GM12864 (cell line): ENCODE measurements around the gene C18orf63.

Experiments used
- DNase-seq: peaks from one replicate; pipeline ENCODE4 v3.0.0-alpha.2; 2011; ENCODE audit warnings: low read depth
- H3K4me3 ChIP-seq: 2 replicates; pipeline ENCODE4 v1.5.1; 2011; ENCODE audit warnings: mild to moderate bottlenecking, low read depth, low read length, control low read depth
- CTCF ChIP-seq: IDR thresholded peaks from 2 replicates; pipeline ENCODE4 v1.5.1; 2011; ENCODE audit warnings: low read depth, mild to moderate bottlenecking, moderate library complexity, low read length, control low read depth, inconsistent platforms; ENCODE audit errors: missing control alignments

Gene C18orf63

GRCh38 chr18:74389991-74390390 is 74.4 kb downstream of the C18orf63 start:
- no peak overlapping the region for H3K4me3 ChIP-seq
- TF ChIP-seq CTCF = no peak
- DNase-seq = no peak

GRCh38 chr18:74390900-74391299 is 75.3 kb downstream of the C18orf63 start:
- H3K4me3 ChIP-seq = no peak overlapping the region
- TF ChIP-seq CTCF = no peak
- no peak for DNase-seq

DNA sequence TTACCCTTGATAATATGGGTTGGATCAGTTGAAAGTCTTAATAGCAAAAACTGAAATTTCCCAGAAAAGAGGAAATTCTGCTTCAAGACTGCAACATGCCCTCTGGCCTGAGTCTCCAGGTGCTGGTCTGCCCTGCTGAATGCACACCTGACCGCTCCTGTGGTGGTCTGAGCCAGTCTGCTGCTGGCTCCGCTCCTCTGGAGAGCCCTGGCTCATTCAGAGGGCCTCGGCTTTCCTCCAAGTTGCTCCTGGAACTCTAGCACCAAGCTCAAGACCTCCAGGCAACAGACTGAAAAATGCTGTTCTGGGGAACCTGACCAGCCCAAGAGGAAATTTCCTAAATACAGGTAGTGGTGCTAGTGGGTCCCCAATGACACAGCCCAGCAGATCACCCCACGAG is 76.7 kb downstream of the C18orf63 start:
- no peak for TF ChIP-seq CTCF
- no peak overlapping the region for H3K4me3 ChIP-seq
- DNase-seq = no peak

GRCh38 chr18:74395006-74395405 is 79.4 kb downstream of the C18orf63 start:
- DNase-seq = no peak
- TF ChIP-seq CTCF = no peak
- no peak overlapping the region for H3K4me3 ChIP-seq

GRCh38 chr18:74395648-74396154 is 80.1 kb downstream of the C18orf63 start:
- TF ChIP-seq CTCF = no peak
- H3K4me3 ChIP-seq = no peak overlapping the region
- DNase-seq = no peak

DNA sequence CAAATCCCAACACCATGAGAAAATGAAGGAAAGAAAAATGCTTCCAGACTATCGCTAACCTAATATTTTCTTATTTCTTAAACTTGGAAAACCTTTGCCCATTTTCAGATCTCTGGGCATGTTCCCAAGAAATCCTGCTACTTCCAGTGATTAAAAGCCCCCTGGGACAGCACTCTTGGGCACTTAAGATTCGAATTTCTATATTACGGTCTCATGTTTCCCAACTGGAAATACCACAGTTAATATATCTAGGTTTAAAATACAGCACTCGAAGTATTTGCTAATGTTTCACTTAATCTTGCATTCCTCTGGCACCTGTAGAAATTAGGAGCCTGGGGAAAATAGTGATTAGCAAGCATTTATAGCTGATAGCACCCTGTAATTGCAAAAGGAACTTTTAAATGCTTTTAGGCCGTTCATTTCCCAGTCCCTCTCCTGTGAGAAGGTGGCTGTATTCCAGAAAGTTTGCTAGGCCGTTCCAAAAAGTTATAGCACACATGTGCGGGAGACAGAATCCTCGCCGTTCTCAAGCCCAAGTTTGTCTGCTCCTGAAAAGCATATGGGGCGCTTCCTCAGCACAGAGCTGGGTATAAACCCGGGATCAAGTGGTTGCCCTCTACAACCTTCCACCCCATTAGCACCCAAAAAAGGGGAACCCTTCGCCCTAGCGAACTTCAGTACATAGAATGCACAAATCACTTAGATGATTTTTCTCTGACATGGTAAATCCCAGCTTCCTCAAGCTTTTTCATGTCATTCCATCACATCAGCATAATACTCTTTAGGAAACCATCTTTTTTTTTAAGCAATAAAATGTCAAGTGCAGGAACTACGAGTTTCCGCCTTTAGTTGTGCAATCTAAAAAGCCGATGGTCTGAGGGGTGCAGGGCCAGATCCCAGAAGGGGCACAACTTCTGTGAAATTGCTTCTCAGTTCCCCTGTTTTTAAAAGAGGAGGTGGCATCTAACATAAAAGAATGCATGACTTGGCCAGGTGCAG is 80.8 kb downstream of the C18orf63 start:
- DNase-seq = no peak
- no peak overlapping the region for H3K4me3 ChIP-seq
- TF ChIP-seq CTCF = no peak

GRCh38 chr18:74397572-74397971 is 81.9 kb downstream of the C18orf63 start:
- peak; percentile 19 for TF ChIP-seq CTCF
- no peak for DNase-seq
- H3K4me3 ChIP-seq = no peak overlapping the region
